Measurements from ENCODE around the gene EEF1B2. TPM values are rescaled to one million over a fixed set of nuclear protein-coding genes. Genes with fewer than 3 reads are reported as not detected.
"Not testable (repeated sequence)": the region's sequence is repeated elsewhere in the genome, so short reads cannot be mapped to it uniquely, and the experiment has no call there.

EEF1B2 gene
- total RNA-seq, 1 donor from 2014 or later = 614 TPM

GRCh38 chr2:206176121-206176520, 16.4 kb downstream of the EEF1B2 start:
- TF ChIP-seq CTCF (conservative IDR thresholded peaks at IDR 0.05) = no peak
- H3K4me3 Mint-ChIP-seq = no peak overlapping the region

GRCh38 chr2:206176901-206177300, 17.2 kb downstream of the EEF1B2 start:
- no peak for DNase-seq (ENCODE audit: low read depth, low spot score)
- Mint-ChIP-seq H3K27me3 (ENCODE audit: low read depth) (no peaks in the 10 kb centered on the region), H3K4me1 (no peaks in the 10 kb centered on the region), H3K36me3 (ENCODE audit: low read depth) (peaks cover 7% of the 10 kb centered on the region), H3K4me3 (no peak overlapping the region), H3K27ac (ENCODE audit: unreplicated experiment) (no peak overlapping the region), H3K9me3 (no peaks in the 10 kb centered on the region)
- TF ChIP-seq CTCF (conservative IDR thresholded peaks at IDR 0.05) = no peak

More at GRCh38 chr2:206176121-206176520, 16.4 kb downstream of the EEF1B2 start:
- H3K4me1 Mint-ChIP-seq = no peaks in the 10 kb centered on the region
- no peak for DNase-seq (ENCODE audit: low read depth, low spot score)
- no peaks in the 10 kb centered on the region for H3K27me3 Mint-ChIP-seq (ENCODE audit: low read depth)
- H3K9me3 Mint-ChIP-seq = no peaks in the 10 kb centered on the region
- peaks cover 7% of the 10 kb centered on the region for H3K36me3 Mint-ChIP-seq (ENCODE audit: low read depth)
- no peak overlapping the region for H3K27ac Mint-ChIP-seq (ENCODE audit: unreplicated experiment)

- DNase-seq (ENCODE audit: low read depth, low spot score); H3K9me3 Mint-ChIP-seq: not testable (repeated sequence)
Measured at GRCh38 chr2:206181526-206181925, 21.8 kb downstream of the EEF1B2 start.

GRCh38 chr2:206189691-206190090, 30.0 kb downstream of the EEF1B2 start:
- Mint-ChIP-seq H3K9me3 (no peaks in the 10 kb centered on the region), H3K27me3 (ENCODE audit: low read depth) (no peaks in the 10 kb centered on the region)

More at GRCh38 chr2:206181526-206181925, 21.8 kb downstream of the EEF1B2 start:
- not testable (repeated sequence) for H3K27ac Mint-ChIP-seq (ENCODE audit: unreplicated experiment); H3K36me3 Mint-ChIP-seq (ENCODE audit: low read depth); H3K4me1 Mint-ChIP-seq; H3K27me3 Mint-ChIP-seq (ENCODE audit: low read depth); H3K4me3 Mint-ChIP-seq

GRCh38 chr2:206190111-206190510, 30.4 kb downstream of the EEF1B2 start:
- Mint-ChIP-seq H3K27me3 (ENCODE audit: low read depth) (no peaks in the 10 kb centered on the region), H3K27ac (ENCODE audit: unreplicated experiment) (no peak overlapping the region), H3K36me3 (ENCODE audit: low read depth) (no peaks in the 10 kb centered on the region), H3K4me1 (peaks cover 6% of the 10 kb centered on the region), H3K4me3 (no peak overlapping the region), H3K9me3 (no peaks in the 10 kb centered on the region)
- DNase-seq (ENCODE audit: low read depth, low spot score) = no peak
- TF ChIP-seq CTCF (conservative IDR thresholded peaks at IDR 0.05) = no peak

More at GRCh38 chr2:206189691-206190090, 30.0 kb downstream of the EEF1B2 start:
- Mint-ChIP-seq H3K27ac (ENCODE audit: unreplicated experiment) (no peak overlapping the region), H3K36me3 (ENCODE audit: low read depth) (no peaks in the 10 kb centered on the region), H3K4me3 (no peak overlapping the region), H3K4me1 (peaks cover 6% of the 10 kb centered on the region)
- TF ChIP-seq CTCF (conservative IDR thresholded peaks at IDR 0.05) = no peak
- no peak for DNase-seq (ENCODE audit: low read depth, low spot score)

- no peak for DNase-seq (ENCODE audit: low read depth, low spot score)
- TF ChIP-seq CTCF (conservative IDR thresholded peaks at IDR 0.05) = no peak
- peaks cover 6% of the 10 kb centered on the region for H3K4me1 Mint-ChIP-seq
- no peaks in the 10 kb centered on the region for H3K9me3 Mint-ChIP-seq
- H3K36me3 Mint-ChIP-seq (ENCODE audit: low read depth) = no peaks in the 10 kb centered on the region
- H3K27me3 Mint-ChIP-seq (ENCODE audit: low read depth) = no peaks in the 10 kb centered on the region
- no peak overlapping the region for H3K4me3 Mint-ChIP-seq
- H3K27ac Mint-ChIP-seq (ENCODE audit: unreplicated experiment) = no peak overlapping the region
Measured at GRCh38 chr2:206190689-206191088, 31.0 kb downstream of the EEF1B2 start.

All from neural crest cell (in vitro differentiated cells).